ENCODE data around the gene GARIN3. TPM values are rescaled to one million over a fixed set of nuclear protein-coding genes. Genes with fewer than 3 reads are reported as not detected.
A peak's percentile ranks its signal among the peaks of the same experiment; 100 is the strongest.

Gene GARIN3
- total RNA-seq, 3 donors from 2014 or later (not counting 1 experiment from before 2014, with no cell fraction given), result not detected

GRCh38 chr5:157198277-157198986 lies 32.4 kb upstream of the GARIN3 start:
- no peaks in the 10 kb centered on the region for H3K27me3 Mint-ChIP-seq (ENCODE audit: low read depth in 2 of 2)
- no peaks in the 10 kb centered on the region for H3K27me3 ChIP-seq (ENCODE audit: control insufficient read depth, insufficient read depth, low read length)
- peak overlapping the region; percentile 73 for H3K4me3 Mint-ChIP-seq
- peaks cover 82 to 85% of the 10 kb centered on the region in 2 donors for H3K4me1 Mint-ChIP-seq
- H3K9me3 Mint-ChIP-seq, result no peaks in the 10 kb centered on the region
- peak; percentile 57 to 70 (median 66) for ATAC-seq
- TF ChIP-seq CTCF (IDR thresholded peaks at IDR 0.05), result no peak
- peak; percentile 53 to 74 for DNase-seq
- WGBS (ENCODE audit: insufficient coverage), result 26% methylated on average over 4 of the region's 5 CpGs
- peaks cover 3% of the 10 kb centered on the region for H3K36me3 ChIP-seq (ENCODE audit: control insufficient read depth, insufficient read depth, low read length)
- no peaks in the 10 kb centered on the region for H3K9me3 ChIP-seq (ENCODE audit: control insufficient read depth, insufficient read depth, low read length)
- H3K4me3 ChIP-seq (ENCODE audit: low read length), result no peak overlapping the region
- peaks cover 70% of the 10 kb centered on the region for H3K4me1 ChIP-seq (ENCODE audit: control insufficient read depth, insufficient read depth, low read length)
- H3K36me3 Mint-ChIP-seq, result peaks cover 7% of the 10 kb centered on the region
- H3K27ac ChIP-seq (ENCODE audit: low read length), result peak overlapping the region; percentile 48
- peak overlapping the region; percentile 82 to 97 for H3K27ac Mint-ChIP-seq
- intact Hi-C loops (cut with micrococcal nuclease), result loop anchor here (2.0 to 5.0 kb wide), 5 partner anchors 16 to 74 kb away; partner anchors contain the start of genes ITK and MED7

- Histone ChIP-seq H3K36me3 (ENCODE audit: control insufficient read depth, insufficient read depth, low read length) (peaks cover 3% of the 10 kb centered on the region), H3K27ac (ENCODE audit: low read length) (no peak overlapping the region), H3K9me3 (ENCODE audit: control insufficient read depth, insufficient read depth, low read length) (no peaks in the 10 kb centered on the region), H3K4me1 (ENCODE audit: control insufficient read depth, insufficient read depth, low read length) (peaks cover 62% of the 10 kb centered on the region), H3K4me3 (ENCODE audit: low read length) (no peak overlapping the region), H3K27me3 (ENCODE audit: control insufficient read depth, insufficient read depth, low read length) (no peaks in the 10 kb centered on the region)
- H3K4me3 Mint-ChIP-seq, result peak overlapping the region; percentile 70
- DNase-seq (peak in 1 of 2 donors; percentile 72), ATAC-seq (no peak)
- H3K27ac Mint-ChIP-seq, result peak overlapping the region; percentile 82 to 97
- peaks cover 82 to 85% of the 10 kb centered on the region in 2 donors for H3K4me1 Mint-ChIP-seq
- intact Hi-C loops (cut with micrococcal nuclease), result loop anchor here (5.0 kb wide), 3 partner anchors 55 to 75 kb away; partner anchors contain the start of gene MED7
- no peaks in the 10 kb centered on the region for H3K9me3 Mint-ChIP-seq
- H3K27me3 Mint-ChIP-seq (ENCODE audit: low read depth in 2 of 2), result no peaks in the 10 kb centered on the region
- 83% methylated on average over 3 of the region's 3 CpGs for WGBS (ENCODE audit: insufficient coverage)
- peaks cover 2% of the 10 kb centered on the region for H3K36me3 Mint-ChIP-seq
- TF ChIP-seq CTCF (IDR thresholded peaks at IDR 0.05), result no peak
These were observed 31.0 kb upstream of the GARIN3 start for GRCh38 chr5:157197086-157197485.

- H3K4me1 ChIP-seq (ENCODE audit: control insufficient read depth, insufficient read depth, low read length), result peaks cover 54% of the 10 kb centered on the region
- peaks cover 5% of the 10 kb centered on the region for H3K36me3 ChIP-seq (ENCODE audit: control insufficient read depth, insufficient read depth, low read length)
- H3K27me3 ChIP-seq (ENCODE audit: control insufficient read depth, insufficient read depth, low read length), result no peaks in the 10 kb centered on the region
- ATAC-seq, result peak in 1 of 3 donors; percentile 12
- Mint-ChIP-seq H3K27me3 (ENCODE audit: low read depth in 2 of 2) (no peaks in the 10 kb centered on the region), H3K9me3 (no peaks in the 10 kb centered on the region), H3K4me1 (peaks cover 79 to 84% of the 10 kb centered on the region in 2 donors), H3K4me3 (peak overlapping the region; percentile 73), H3K27ac (peak overlapping the region; percentile 82 to 97), H3K36me3 (peaks cover 7% of the 10 kb centered on the region)
- no peak for TF ChIP-seq CTCF (IDR thresholded peaks at IDR 0.05)
- DNase-seq, result peak in 1 of 2 donors; percentile 69
- no peak overlapping the region for H3K4me3 ChIP-seq (ENCODE audit: low read length)
- no peaks in the 10 kb centered on the region for H3K9me3 ChIP-seq (ENCODE audit: control insufficient read depth, insufficient read depth, low read length)
- intact Hi-C loops (cut with micrococcal nuclease), result loop anchor here (5.0 kb wide), 3 partner anchors 54 to 76 kb away; partner anchors contain the start of gene MED7
- H3K27ac ChIP-seq (ENCODE audit: low read length), result no peak overlapping the region
These were observed 30.0 kb upstream of the GARIN3 start for GRCh38 chr5:157196045-157196444.

Measured in natural killer cell (primary cell).